Mesothelial cell of epicardium (in vitro differentiated cells): ENCODE results near the gene HDAC4. TPM values are rescaled to one million over a fixed set of nuclear protein-coding genes. Genes with fewer than 3 reads are reported as not detected.

Experiments
- DNase-seq, 2 experiments: peaks; one replicate each; pipeline ENCODE4 v3.0.0; 2021; ENCODE audit warnings: low spot score in 2 of 2; ENCODE audit not compliant: unreplicated experiment in 2 of 2
- H3K27ac Mint-ChIP-seq: 2 replicates; pipeline ENCODE4 v1.8.0; 2021; ENCODE audit warnings: mixed read lengths
- H3K27me3 Mint-ChIP-seq: 2 replicates; pipeline ENCODE4 v1.8.0; 2021; ENCODE audit warnings: low read depth, mixed read lengths
- H3K36me3 Mint-ChIP-seq: 2 replicates; pipeline ENCODE4 v1.8.0; 2021; ENCODE audit warnings: mixed read lengths
- H3K4me1 Mint-ChIP-seq: 2 replicates; pipeline ENCODE4 v1.8.0; 2021; ENCODE audit warnings: mixed read lengths
- H3K4me3 Mint-ChIP-seq: 2 replicates; pipeline ENCODE4 v1.8.0; 2021; ENCODE audit warnings: mild to moderate bottlenecking, moderate library complexity, mixed read lengths
- H3K9me3 Mint-ChIP-seq: 2 replicates; pipeline ENCODE4 v1.8.0; 2021; ENCODE audit warnings: mixed read lengths
- CTCF ChIP-seq: fragments of 200-600 bp; sonication (generic); IDR thresholded peaks from one replicate; pipeline ENCODE4 v1.5.0; 2021; ENCODE audit warnings: antibody characterized with exemption; ENCODE audit not compliant: unreplicated experiment
- total RNA-seq: library from RNA; stranded (reverse); gene quantifications from 3 replicates; pipeline ENCODE4 v1.2.1, GENCODE V29; 2021

HDAC4 gene
- total RNA-seq, 1 donor from 2014 or later: 59.2 TPM

- H3K9me3 Mint-ChIP-seq: peaks cover 4% of the 10 kb centered on the region
- H3K36me3 Mint-ChIP-seq: no peaks in the 10 kb centered on the region
- peaks cover 57% of the 10 kb centered on the region for H3K27me3 Mint-ChIP-seq
- no peak for DNase-seq
- no peak for TF ChIP-seq CTCF
- no peak overlapping the region for H3K4me3 Mint-ChIP-seq
- no peaks in the 10 kb centered on the region for H3K4me1 Mint-ChIP-seq
- H3K27ac Mint-ChIP-seq: no peak overlapping the region
Observed at GRCh38 chr2:239438995-239439753, 38.4 kb upstream of the HDAC4 start.

GRCh38 chr2:239438368-239438767, 37.5 kb upstream of the HDAC4 start:
- no peak overlapping the region for H3K4me3 Mint-ChIP-seq
- no peak overlapping the region for H3K27ac Mint-ChIP-seq
- no peak for DNase-seq
- H3K27me3 Mint-ChIP-seq: peaks cover 57% of the 10 kb centered on the region
- no peaks in the 10 kb centered on the region for H3K36me3 Mint-ChIP-seq
- TF ChIP-seq CTCF: no peak
- H3K4me1 Mint-ChIP-seq: no peaks in the 10 kb centered on the region
- peaks cover 11% of the 10 kb centered on the region for H3K9me3 Mint-ChIP-seq

GRCh38 chr2:239436669-239437335, 36.0 kb upstream of the HDAC4 start:
- Mint-ChIP-seq H3K9me3 (peaks cover 20% of the 10 kb centered on the region), H3K27me3 (peaks cover 50% of the 10 kb centered on the region), H3K36me3 (no peaks in the 10 kb centered on the region), H3K4me3 (no peak overlapping the region), H3K4me1 (no peaks in the 10 kb centered on the region), H3K27ac (no peak overlapping the region)
- TF ChIP-seq CTCF: no peak
- no peak for DNase-seq

GRCh38 chr2:239436076-239436475, 35.3 kb upstream of the HDAC4 start:
- Mint-ChIP-seq H3K4me3 (no peak overlapping the region), H3K4me1 (no peaks in the 10 kb centered on the region), H3K27ac (no peak overlapping the region), H3K27me3 (peaks cover 44% of the 10 kb centered on the region), H3K9me3 (peaks cover 20% of the 10 kb centered on the region), H3K36me3 (no peaks in the 10 kb centered on the region)
- TF ChIP-seq CTCF: no peak
- no peak for DNase-seq

- peaks cover 20% of the 10 kb centered on the region for H3K9me3 Mint-ChIP-seq
- H3K4me1 Mint-ChIP-seq: no peaks in the 10 kb centered on the region
- TF ChIP-seq CTCF: no peak
- H3K4me3 Mint-ChIP-seq: no peak overlapping the region
- no peak overlapping the region for H3K27ac Mint-ChIP-seq
- no peaks in the 10 kb centered on the region for H3K36me3 Mint-ChIP-seq
- peaks cover 22% of the 10 kb centered on the region for H3K27me3 Mint-ChIP-seq
- DNase-seq: no peak
Observed at GRCh38 chr2:239433777-239434403, 33.1 kb upstream of the HDAC4 start.
